HG03045 (cell line): ENCODE results near the gene FDXR.

Source experiments
- ATAC-seq: cut with Tn5 transposase; IDR thresholded peaks from one replicate; pipeline ENCODE4 v1.9.1; 2021; ENCODE audit warnings: mild to moderate bottlenecking, moderate library complexity; ENCODE audit not compliant: unreplicated experiment

Gene FDXR

DNA sequence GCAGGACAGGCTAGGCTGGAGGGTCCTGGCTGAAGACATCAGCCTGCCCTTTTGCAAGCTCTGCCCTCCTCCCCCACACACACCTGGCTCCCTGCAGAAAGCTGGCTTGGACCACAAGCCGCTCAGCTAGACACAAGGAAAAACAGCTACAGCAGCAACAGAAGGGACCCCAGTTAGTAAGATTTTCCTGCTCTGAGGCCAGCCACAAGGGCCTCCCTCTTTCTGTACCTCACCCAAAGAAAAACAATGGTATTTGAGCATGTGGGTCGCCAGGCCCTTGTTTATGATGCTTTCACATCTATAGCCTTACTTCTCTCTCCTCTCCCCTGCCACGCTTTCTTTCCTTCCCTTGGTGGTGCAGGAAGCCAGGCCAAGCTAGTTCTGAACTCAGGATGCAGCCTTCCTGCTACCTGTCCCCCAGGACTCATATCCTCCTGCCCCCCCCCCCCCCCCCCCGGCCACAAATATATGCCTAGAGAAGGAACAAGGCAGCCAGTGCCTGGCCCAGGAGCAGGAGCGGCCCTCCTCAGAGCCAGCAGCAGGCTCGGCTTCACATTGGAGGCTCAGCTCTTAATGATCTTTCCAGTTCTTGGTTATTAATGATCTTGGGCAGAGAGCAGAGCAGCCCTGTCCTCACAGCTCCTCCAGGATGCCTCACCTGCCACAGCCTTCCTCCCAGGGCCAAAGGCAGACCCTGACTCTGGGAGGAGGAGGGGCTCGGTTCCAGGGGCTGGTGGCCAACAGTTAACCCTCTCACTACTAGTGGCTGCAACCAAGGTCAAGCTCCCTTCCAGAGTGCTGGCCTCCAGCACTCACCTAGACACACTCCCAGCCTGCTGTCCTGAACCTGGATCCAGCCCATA is 32.6 kb downstream of the FDXR start:
- ATAC-seq = no peak

DNA sequence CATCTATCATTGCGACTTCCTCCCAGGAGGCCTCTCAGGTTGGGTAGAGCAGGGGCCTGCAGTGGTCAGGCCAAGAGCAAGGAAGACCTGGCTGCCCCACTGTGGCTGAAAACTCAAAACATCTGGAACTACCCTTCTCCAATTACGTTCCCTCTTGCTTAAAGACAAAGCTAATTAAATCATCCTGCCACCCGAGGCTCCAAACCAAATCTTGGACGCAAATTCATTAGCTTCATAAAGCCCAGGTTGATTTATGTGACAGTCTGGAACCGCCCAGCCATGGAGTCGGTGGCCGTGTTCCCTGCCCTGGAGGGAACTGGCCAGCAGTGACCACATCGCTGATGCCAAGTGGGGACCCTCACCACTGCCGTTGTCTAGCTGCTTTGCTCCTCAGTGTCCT is 34.5 kb downstream of the FDXR start:
- no peak for ATAC-seq

DNA sequence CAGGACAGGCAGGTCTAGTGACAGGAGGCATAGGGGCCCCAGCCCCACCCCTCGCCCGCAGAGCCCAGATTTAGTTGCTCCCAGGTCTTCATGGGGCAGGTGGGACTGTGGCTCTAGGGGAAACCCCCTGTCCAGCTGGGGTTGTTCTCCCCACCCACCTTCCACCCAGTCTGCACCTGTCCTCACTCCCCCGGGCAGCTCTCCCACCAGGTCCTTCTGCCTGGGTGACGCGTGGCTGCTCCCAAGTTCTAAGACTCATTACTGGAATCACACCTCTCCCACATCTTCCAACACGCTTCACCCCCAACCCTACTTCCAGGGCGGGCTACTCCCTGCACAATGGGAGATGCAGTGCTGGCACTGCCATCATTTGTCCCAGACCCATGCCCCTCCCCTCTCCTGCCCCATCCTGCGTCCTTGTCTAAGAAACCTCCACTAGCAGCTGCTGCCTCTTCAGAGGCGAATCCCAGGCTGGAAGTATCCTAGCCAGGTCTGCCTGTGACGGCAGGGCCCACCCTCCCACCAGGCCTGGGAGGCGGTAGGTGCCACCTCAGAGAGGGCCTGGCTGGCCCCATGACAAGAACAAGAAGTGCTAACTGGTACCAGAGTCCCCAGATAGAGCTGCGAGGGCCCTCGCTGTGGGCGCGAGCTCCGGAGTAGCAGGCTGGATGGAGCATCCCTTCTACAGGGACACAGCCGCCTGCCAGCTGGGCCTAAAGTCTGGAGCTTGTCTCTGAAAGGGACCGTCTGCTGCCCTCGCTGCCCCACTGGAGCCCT is 35.9 kb downstream of the FDXR start:
- ATAC-seq = no peak

DNA sequence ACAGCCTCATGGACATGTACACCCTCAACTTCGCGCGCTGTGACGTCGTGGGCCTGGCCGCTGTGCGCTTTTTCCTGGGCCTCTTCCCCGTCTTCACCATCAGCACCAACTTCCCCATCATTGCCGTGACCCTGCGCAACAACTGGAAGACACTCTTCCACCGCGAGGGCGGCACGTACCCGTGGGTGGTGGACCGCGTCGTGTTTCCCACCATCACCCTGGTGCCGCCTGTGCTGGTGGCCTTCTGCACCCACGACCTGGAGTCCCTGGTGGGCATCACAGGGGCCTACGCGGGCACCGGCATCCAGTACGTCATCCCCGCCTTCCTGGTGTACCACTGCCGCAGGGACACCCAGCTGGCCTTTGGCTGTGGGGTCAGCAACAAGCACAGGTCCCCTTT is 36.6 kb downstream of the FDXR start:
- ATAC-seq = no peak

DNA sequence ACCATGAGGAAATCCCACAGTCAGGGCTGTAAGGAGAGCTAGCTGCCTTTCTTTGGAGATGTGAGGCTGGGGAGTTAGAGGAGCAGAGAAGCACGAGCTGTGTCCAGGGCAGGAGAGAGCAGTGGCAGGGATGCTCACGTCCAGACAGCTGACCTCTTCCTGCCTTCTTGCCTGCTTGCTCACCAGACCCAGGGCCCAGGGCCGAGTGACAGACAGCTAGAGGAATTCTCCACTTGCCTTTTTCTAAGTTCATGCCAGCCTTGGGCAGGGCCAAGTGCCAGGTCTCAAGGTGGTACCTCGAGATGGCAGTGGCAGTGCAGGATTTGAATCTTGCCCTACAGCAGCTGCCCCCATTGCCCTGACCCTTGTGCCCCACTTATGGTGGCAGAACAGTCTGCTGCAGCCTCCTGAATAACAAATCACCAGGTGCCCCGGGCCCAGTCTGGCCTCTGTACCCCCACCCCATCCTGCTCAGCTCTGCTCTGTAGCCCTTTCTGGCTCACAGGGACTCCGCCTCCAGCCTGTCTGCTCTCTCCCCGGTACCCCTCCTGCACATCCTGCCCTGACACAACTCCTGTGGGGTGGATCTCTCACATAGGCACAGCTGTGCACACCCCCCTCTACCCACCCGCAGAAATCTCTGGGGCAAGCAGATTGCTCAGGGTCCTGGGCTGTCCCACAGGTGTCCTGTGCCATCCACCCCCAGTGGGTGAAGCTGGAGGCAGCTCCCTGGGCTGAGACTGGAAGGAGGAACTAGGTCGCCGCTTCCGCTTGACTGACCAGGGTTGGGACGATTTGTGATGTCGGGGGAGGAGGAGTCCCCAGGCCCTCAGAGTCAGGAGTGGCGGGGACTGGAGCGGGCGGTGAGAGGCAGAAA is 39.1 kb downstream of the FDXR start:
- no peak for ATAC-seq

DNA sequence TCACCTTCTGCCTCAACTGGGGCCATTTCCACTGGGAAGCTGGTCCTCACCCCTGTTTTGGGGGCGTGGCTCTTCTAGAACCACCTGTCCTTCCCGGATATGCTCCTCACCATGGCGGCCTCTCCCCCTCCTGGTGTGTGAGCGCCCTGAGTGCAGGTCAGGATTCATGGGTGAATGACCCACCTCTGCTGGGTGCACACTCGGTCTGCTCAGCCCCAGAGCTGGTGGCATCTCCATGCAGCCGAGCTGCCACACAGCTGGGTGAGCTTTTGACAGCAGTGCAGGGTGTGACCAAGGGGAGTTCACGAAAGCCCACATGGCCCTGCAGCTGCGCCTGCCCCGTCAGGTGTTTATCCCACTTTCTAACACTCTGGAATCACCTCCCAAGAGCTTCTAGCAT is 40.4 kb downstream of the FDXR start:
- no peak for ATAC-seq

DNA sequence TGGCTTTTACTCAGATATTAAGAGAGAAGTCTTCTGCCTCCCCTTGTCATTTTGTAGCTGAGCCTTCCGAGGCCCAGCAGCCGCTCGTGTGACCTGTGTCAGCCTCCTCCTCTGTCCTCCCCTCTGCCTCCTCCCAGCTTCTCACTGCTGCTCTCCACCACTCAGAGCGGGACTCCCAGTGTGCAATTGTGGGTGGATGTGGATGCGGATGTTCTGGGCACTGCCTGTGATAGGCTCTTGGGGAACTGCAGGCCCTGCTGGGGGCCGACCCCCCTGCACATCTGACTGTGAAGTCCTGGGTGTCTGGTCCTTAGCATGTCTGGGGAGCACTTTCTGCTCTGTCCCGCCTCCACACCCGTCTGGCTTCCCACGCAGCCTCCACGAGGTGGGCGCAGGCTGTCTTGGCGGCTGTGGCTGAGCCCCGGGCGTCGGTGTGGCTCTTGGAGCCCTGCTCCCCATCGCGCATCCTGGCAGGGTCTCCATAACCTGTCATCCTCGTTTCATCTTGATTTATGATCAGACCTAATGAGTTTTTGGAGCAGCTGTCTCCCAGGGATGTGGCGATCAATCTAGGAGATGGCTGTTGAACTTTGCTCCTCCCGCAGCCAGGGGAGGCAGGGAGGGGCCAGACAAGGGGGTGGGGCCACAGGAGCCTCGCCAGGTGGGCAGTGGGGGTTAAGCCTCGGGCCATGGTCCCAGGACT is 41.2 kb downstream of the FDXR start:
- no peak for ATAC-seq

DNA sequence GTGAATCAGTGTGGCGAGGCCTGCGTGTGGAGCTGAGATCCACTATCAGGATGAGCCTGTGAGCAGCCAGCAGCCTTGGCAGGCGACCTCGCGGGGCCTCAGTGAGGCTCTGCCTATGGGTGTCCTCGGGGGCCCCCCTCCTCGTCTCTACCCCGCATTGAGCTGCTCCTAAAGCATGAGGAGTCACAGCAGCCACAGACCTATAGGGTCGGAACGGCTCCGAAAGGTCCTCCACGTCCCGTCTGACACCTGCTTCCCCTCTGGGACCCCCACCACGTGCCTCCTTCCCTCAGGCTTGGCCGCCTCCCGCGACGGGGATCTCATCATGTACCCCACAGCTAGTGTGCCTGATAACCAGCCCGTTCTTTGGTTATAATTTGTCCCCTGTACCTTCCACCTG is 41.9 kb downstream of the FDXR start:
- no peak for ATAC-seq

DNA sequence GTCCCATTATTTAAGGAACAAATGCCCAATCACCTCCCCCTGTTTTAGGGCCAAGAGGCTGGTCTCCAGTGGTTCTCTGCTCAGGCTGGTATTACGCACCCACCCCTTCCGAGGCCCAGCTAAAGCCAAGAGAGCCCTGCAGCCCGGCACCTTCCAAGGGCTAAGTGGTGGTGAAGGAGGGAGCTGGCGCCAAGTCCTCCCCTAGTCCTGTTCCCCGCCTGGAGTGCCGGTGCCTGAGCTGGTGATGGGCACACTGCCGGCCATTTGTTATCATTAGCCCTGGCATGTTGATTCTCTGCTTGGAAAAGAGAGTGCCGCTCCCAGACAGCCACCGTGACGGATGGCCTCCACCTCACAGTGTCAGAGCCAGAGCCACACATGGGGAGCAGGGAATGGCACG is 45.0 kb downstream of the FDXR start:
- no peak for ATAC-seq

DNA sequence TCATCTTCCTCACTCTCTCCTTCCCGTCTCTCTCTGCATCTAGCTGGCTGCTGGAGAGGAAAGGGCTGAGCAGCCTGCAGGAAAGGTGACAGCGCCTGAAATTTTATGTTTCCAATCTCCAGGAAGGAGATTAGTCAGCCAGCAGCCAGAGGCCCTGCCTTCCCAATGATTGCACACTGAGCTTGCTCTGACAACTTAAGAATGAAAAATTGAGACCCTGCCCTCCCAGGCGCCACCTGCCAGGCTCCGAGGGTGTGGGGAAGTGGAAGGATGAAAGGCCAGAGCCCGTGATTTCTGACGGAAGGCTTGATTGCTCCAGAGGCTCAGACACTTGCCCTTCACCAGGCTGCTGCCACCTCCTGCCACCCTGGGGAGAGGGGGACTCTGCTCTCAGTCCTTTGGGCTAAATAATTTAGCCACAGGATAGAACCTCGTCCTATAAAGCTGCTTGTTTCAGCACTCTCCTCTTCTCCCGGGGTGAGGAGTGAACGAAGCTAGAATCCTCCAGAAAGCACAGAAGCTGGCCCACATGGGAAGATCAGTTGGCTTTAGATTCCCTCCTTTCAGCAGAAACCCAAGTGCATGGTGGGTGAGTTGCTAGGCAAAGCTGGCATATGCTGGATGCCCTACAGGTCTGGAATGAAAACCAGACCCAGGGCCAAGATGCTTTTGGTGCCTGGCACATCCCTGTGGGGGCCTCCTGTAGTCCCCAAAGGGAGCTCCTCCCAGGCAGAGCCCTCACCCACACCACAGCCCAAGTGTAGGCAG is 46.7 kb downstream of the FDXR start:
- no peak for ATAC-seq

DNA sequence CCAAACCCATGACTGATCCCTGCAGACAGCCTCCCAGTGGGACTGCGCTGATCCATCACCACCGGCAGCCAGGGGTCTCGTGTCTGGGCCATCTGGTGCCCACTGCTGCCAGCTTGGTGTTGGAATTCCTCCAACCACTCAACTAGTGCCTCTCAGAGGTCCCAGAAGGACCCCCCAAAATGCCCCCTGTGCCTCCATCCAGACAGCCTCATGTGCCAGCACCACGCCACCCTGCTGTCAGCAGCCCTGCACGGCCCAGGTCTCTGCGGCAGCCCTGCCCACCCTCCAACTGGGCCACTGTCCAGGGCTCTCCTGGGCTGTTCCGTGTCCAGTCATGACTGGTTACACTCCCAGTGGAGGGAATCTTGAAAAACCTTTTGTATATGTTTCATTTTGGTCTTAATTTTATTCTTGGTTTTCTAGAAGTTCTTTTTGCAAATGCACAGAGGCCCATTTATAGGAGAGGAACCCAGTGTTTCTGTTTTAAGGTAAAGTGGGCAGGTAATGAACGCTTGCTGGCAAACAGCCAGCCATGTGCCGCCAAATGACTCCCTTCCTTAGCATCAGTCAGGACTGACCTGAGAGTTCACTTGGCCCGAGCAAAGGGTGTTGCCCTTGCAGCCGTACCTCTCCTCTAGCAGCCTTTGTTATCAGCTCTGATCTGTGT is 47.7 kb downstream of the FDXR start:
- no peak for ATAC-seq

DNA sequence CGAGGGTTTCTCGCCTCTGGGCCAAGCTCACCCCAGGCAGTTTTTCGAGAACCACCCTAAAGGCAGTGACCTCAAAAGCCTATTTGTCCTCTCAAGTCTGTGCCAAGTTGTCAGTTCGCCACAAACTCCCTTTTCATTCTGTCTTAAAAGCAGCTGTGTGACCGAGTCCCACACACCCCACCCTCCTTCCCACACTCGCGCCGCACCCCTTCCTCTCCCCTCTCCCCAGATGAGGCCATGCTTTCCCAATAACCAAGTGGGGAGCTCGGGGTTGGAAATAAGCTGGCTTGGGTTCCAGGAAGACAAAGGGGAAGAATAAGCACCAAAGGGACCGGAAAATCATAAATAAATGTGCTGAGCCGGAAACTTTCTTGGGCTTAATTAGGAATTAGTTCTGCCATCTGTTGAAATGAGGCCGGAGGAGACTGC is 49.8 kb downstream of the FDXR start:
- no peak for ATAC-seq

DNA sequence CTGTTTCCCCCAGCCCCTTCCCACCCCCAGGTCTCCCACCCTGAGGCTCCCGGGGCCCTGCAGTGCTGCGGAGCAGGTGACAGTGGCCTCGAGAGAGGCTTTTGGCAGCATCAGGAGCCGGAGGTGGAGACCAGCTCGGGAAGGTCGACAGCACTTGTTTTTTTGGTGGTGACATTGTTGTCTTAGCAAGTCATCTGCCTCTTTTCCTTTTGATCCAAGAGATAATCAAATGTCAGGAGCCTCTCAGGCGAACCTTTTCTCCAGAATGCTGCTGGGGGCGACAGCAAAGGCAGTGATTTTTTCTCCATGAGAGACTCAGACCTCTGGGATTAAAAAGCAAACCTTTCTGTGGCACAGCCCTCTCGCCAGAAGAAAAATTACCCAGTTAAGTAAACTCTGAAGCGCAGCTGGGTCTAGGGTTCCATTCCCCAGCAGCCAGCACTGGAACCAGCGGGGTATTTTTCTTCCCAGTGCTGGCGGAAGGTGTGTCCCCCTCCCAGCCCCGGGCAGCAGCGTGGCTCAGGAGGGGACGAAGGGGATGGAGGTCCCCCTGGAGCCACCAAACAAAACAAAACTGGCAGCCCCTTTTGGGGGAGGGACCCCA is 50.4 kb downstream of the FDXR start:
- ATAC-seq = no peak

DNA sequence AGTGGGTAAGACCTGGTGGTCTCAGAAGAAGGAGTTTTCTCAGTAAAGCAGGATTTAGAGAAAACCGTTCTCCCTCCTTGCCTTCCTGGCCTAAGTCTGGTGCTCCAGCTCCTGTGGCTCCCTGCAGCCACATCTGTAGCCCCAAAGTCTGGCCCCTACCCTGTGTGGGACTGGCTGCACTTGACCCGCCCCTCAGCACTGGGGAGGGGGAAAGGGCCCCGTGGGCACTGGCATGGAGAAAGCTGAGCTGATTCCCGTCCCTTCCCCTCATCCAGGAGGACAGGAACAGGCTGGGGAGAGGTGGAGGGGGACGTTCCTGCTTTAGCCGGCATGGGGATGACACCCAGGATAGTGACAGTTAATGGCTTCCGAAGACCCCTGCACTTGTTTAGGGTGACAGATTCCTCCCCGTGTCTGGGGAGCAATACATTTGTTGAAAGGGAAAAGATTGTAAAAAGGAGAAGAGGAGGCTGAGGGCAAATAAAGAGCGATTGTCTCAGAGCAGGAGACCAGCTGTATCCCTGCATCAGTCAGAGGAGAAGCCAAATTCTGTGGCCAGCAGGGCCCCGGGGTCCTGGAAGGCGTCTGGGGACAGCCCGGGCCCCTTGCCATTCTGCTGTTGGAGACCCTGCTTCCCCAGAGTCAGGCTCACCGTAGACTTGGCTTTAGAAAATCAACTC is 51.0 kb downstream of the FDXR start:
- no peak for ATAC-seq

DNA sequence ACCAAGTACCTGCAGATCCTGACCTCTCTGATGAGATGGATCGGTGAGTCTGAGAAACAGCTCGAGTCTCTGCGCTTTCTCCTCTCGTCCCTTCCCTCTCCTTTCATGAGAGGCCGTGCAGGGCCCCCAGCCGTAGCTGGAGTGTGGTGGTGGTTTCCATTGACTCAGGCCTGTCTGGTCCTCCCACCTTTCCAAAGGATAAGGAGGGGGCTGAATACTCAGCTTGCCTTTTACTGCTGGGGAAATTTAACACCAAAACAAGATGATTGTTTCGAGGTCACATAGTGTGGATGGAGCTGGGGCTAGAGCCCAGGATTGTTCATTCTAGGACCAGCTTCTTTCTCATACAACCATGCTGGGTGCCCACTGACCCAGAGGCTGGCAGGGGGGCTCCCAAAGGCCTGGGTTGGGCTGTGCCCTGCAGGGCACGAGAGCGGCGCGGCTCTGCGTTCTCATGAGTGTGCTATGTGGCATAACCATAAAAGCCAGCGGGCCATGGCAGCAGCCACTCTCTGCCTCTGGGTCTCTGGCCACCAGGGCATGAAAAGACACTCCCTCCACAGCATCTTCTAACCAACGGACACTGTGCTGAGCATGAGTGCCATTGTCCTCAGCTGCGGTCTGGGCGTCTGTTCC is 52.9 kb downstream of the FDXR start:
- ATAC-seq = no peak

DNA sequence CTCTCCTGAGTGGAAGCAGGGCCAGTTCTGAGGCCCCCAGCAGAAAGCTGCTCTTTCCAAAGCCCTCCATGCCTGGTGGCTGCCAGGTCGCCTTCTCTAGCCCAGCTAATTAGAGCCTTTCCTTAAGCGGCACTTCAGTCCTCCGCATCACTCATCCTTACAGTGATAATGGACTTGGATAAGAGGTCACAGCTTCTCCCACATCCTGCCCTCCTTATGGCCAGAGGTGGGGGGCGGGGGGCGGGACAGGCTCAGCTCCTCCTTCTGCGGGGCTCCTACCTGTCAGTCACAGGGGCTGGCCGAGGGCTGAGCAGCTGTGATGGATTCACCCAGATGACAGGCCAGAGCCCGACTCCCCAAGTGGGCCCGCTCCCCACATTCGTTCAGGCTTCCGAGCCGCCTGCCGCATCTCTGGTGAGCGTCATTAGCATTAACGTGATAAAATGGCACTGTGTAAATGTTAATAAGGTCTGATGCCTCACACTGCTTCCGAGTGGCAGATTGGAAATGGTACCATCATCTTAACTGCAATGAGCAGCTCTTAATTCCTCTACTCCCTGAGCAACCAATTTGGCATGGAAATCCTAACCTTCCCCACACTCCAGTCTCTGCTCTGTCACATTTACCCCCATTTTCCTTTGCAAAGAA is 54.4 kb downstream of the FDXR start:
- no peak for ATAC-seq

DNA sequence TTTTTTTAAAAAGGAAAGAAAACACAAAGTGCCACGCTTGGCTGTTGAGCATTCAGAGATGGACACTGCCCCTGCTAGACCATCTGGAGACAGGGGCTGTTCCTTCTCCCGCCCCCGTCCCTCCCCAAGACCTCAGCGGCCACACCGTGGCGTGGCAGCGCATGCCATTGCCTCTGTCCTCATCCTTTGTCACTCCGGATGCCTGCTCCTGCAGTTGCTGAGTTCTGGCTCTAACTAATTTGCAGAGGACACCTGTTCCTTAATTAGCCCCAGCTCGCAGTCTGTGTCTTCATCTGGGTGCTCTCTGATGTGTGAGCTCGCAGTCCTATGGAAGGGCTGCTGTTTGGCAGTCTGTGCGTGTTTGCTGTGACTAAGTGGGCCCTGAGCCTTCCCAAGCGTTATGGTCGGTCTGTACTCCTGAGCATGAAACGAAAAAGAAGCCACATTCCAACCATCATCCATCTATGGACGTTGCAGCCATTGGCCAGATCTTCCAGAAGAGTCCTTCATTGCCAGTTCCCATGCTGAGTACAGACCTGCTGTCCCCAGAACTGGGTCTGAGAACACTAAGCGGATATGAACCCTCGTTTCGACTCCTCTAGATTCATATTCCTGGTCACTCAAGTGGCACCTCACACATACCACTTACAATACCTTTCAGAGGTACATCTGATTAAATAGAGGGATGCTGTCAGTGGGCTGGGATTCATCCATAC is 55.7 kb downstream of the FDXR start:
- ATAC-seq = no peak
